Psoas muscle (tissue), 8 donors: ENCODE measurements around the gene CCND1. TPM values are rescaled to one million over a fixed set of nuclear protein-coding genes. Genes with fewer than 3 reads are reported as not detected.
A peak's percentile ranks its signal among the peaks of the same experiment; 100 is the strongest.

Experiments used
- ATAC-seq, 4 donors: fragments of 200-7000 bp; cut with Tn5 transposase; one replicate each; pipeline ENCODE4 v1.9.1; 2020; ENCODE audit warnings: moderate library complexity in 3 of 4, mild to moderate bottlenecking in 2 of 4
- DNase-seq, 2 donors: peaks; one replicate each; pipeline ENCODE4 v3.0.0-alpha.2; 2020
- H3K27ac ChIP-seq: fragments of 200-600 bp; one replicate; pipeline ENCODE4 v1.8.0; 2022
- H3K27me3 ChIP-seq, 3 donors: fragments of 200-600 bp in 1 of 3; one replicate each; pipeline versions ENCODE4 v1.6.1 to v1.8.0; 2013 to 2022; ENCODE audit warnings: low read length in 2 of 3, mild to moderate bottlenecking in 2 of 3, moderate library complexity in 1 of 3; ENCODE audit not compliant: insufficient read depth in 3 of 3
- H3K36me3 ChIP-seq, 2 donors: fragments of 200-600 bp in 1 of 2; one replicate each; pipeline versions ENCODE4 v1.6.1 to v1.8.0; 2013 to 2022; ENCODE audit warnings: low read depth in 1 of 2, mild to moderate bottlenecking in 1 of 2, moderate library complexity in 1 of 2; ENCODE audit not compliant: insufficient read depth in 1 of 2
- H3K4me1 ChIP-seq: fragments of 200-600 bp; one replicate; pipeline ENCODE4 v1.8.0; 2022
- H3K4me3 ChIP-seq: fragments of 200-600 bp; one replicate; pipeline ENCODE4 v1.8.0; 2022; ENCODE audit warnings: mild to moderate bottlenecking
- H3K9me3 ChIP-seq: fragments of 200-600 bp; one replicate; pipeline ENCODE4 v1.8.0; 2022
- WGBS, 3 donors: extraction: QIAGEN DNeasy Blood & Tissue Kit; methylation state at CpG; one replicate each; pipeline versions ENCODE4 v1.1.6 to v1.1.7; 2013; 5-methylcytosine and 5-hydroxymethylcytosine counted together
- intact Hi-C, 2 donors: fragments of 100-400 bp; cut with DNase I; formaldehyde crosslinking; loops; one replicate each; pipeline versions ENCODE4 v1.11.0 to v1.14.2; 2022
- polyA plus RNA-seq, 3 donors: library from polyadenylated mRNA; stranded (reverse); fragments of 200-250 nt; gene quantifications; one replicate each; pipeline ENCODE4 v1.2.3, GENCODE V29; 2013
- total RNA-seq, 4 donors: library from RNA; stranded (reverse); fragmentation: NEBNext Ultra II Directional in 2 of 4; extraction: Animal tissue kit (Norgen Biotek cat#: 25700) in 2 of 4; gene quantifications; one replicate each; pipeline versions ENCODE4 v1.2.1 to v1.2.4, GENCODE V29; 2021 to 2023
- TF ChIP-seq, protein P1 (sequence below): fragments of 200-600 bp; IDR thresholded peaks from one replicate; pipeline ENCODE4 v1.8.0; 2022; ENCODE audit warnings: antibody characterized with exemption
- donor health status: healthy with polysubstance abuse.
- donor health status: DM: no; HTN: no; CAD: no; lungs with moderate emphysema.
- donor health status: Bipolar disorder and iron deficiency.
- donor health status: healthy.
- donor health status: DM: yes; HTN: yes; CAD: no.
- donor health status: DM: no; HTN: no; CAD: no.
- donor health status: DM: no; HTN: no; CAD: no.
- donor health status: DM: yes; HTN: yes; CAD: no.

CCND1 gene
- total and polyA plus RNA-seq, 7 donors = 1.8 to 11.3 (median 6.5) TPM

DNA sequence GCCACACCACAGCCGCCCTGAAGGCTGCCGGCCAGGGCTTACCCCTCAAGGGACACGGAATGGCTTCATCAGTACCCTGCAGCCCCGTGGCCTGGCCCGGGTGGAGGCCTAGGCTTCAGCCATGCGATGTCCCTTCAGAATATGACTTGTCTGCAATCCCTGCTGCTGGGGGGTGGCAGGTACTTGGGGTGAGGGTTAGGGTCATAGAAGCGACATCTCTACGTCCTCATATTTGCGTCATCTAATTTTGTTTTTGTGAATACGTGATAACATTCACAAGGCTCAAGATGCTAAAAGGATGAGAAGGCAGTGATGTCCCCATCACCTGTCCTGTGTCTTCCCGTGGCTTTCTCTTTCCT lies 6.4 kb downstream of the CCND1 start:
- H3K27me3 ChIP-seq = peaks cover 0 to 36% (median 4%) of the 10 kb centered on the region in 3 donors
- no peak overlapping the region for H3K4me3 ChIP-seq
- intact Hi-C loops = loop anchor here in 1 of 2 donors (10.0 kb wide), 1 partner anchor 353 kb away; the partner anchor contains the start of gene MYEOV
- no peaks in the 10 kb centered on the region for H3K4me1 ChIP-seq
- H3K27ac ChIP-seq = no peak overlapping the region
- no peaks in the 10 kb centered on the region for H3K9me3 ChIP-seq
- TF ChIP-seq, protein P1, sequence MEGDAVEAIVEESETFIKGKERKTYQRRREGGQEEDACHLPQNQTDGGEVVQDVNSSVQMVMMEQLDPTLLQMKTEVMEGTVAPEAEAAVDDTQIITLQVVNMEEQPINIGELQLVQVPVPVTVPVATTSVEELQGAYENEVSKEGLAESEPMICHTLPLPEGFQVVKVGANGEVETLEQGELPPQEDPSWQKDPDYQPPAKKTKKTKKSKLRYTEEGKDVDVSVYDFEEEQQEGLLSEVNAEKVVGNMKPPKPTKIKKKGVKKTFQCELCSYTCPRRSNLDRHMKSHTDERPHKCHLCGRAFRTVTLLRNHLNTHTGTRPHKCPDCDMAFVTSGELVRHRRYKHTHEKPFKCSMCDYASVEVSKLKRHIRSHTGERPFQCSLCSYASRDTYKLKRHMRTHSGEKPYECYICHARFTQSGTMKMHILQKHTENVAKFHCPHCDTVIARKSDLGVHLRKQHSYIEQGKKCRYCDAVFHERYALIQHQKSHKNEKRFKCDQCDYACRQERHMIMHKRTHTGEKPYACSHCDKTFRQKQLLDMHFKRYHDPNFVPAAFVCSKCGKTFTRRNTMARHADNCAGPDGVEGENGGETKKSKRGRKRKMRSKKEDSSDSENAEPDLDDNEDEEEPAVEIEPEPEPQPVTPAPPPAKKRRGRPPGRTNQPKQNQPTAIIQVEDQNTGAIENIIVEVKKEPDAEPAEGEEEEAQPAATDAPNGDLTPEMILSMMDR = no peak
- DNase-seq (no peak), ATAC-seq (no peak)
- 75 to 86% (median 81%) methylated on average over 11 of the region's 11 CpGs for WGBS, 3 donors
- peaks cover 0 to 2% of the 10 kb centered on the region in 2 donors for H3K36me3 ChIP-seq

GRCh38 chr11:69647761-69648497 lies 7.0 kb downstream of the CCND1 start:
- H3K36me3 ChIP-seq = peaks cover 0 to 7% of the 10 kb centered on the region in 2 donors
- WGBS, 3 donors = 78 to 92% (median 89%) methylated on average over 28 of the region's 28 CpGs
- DNase-seq = peak in 1 of 2 donors; percentile 40
- ATAC-seq = no peak
- TF ChIP-seq, protein P1 = no peak
- intact Hi-C loops = loop anchor here in 1 of 2 donors (10.0 kb wide), 1 partner anchor 353 kb away; the partner anchor contains the start of gene MYEOV
- H3K9me3 ChIP-seq = no peaks in the 10 kb centered on the region
- H3K27me3 ChIP-seq = peaks cover 0 to 31% (median 0%) of the 10 kb centered on the region in 3 donors
- H3K27ac ChIP-seq = no peak overlapping the region
- H3K4me1 ChIP-seq = no peaks in the 10 kb centered on the region
- no peak overlapping the region for H3K4me3 ChIP-seq

- Histone ChIP-seq H3K36me3 (peaks cover 0 to 17% of the 10 kb centered on the region in 2 donors), H3K4me3 (no peak overlapping the region), H3K4me1 (no peaks in the 10 kb centered on the region), H3K27ac (no peak overlapping the region), H3K9me3 (no peaks in the 10 kb centered on the region), H3K27me3 (peaks cover 0 to 22% (median 0%) of the 10 kb centered on the region in 3 donors)
- no peak for DNase-seq
- TF ChIP-seq, protein P1 = no peak
- intact Hi-C loops = loop anchor here in 1 of 2 donors (10.0 kb wide), 1 partner anchor 354 kb away; the partner anchor contains the start of gene MYEOV
- no peak for ATAC-seq
- WGBS, 3 donors = 89 to 91% (median 90%) methylated on average over 34 to 37 of the region's 37 CpGs
Measured at GRCh38 chr11:69648679-69649575, 8.0 kb downstream of the CCND1 start.

GRCh38 chr11:69649576-69649900 lies 8.6 kb downstream of the CCND1 start:
- Histone ChIP-seq H3K4me1 (no peaks in the 10 kb centered on the region), H3K27ac (no peak overlapping the region), H3K4me3 (no peak overlapping the region), H3K27me3 (peaks cover 0 to 16% (median 0%) of the 10 kb centered on the region in 3 donors), H3K36me3 (peaks cover 0 to 21% of the 10 kb centered on the region in 2 donors), H3K9me3 (no peaks in the 10 kb centered on the region)
- intact Hi-C loops = loop anchor here in 1 of 2 donors (10.0 kb wide), 1 partner anchor 355 kb away; the partner anchor contains the start of gene MYEOV
- WGBS, 3 donors = 90 to 93% (median 91%) methylated on average over 10 of the region's 10 CpGs
- DNase-seq = no peak
- TF ChIP-seq, protein P1 = no peak
- ATAC-seq = no peak
